BLaER1 (cell line): ENCODE results near the gene CD70.
"Not testable (repeated sequence)": the region's sequence is repeated elsewhere in the genome, so short reads cannot be mapped to it uniquely, and the experiment has no call there.

Experiments
- H3K27ac ChIP-seq: shearing (Covaris generic); formaldehyde crosslinking; 2 replicates; pipeline ENCODE4 v1.8.1; 2022
- H3K27me3 ChIP-seq: shearing (Covaris generic); formaldehyde crosslinking; 2 replicates; pipeline ENCODE4 v1.8.1; 2022
- H3K36me3 ChIP-seq: shearing (Covaris generic); formaldehyde crosslinking; 2 replicates; pipeline ENCODE4 v1.8.1; 2022
- H3K4me1 ChIP-seq: shearing (Covaris generic); formaldehyde crosslinking; 2 replicates; pipeline ENCODE4 v1.8.1; 2022
- H3K4me2 ChIP-seq: shearing (Covaris generic); formaldehyde crosslinking; 2 replicates; pipeline ENCODE4 v1.8.1; 2022
- H3K4me3 ChIP-seq: shearing (Covaris generic); formaldehyde crosslinking; 2 replicates; pipeline ENCODE4 v1.8.1; 2022
- H3K9ac ChIP-seq: shearing (Covaris generic); formaldehyde crosslinking; 2 replicates; pipeline ENCODE4 v1.8.1; 2022
- H3K9me3 ChIP-seq: shearing (Covaris generic); formaldehyde crosslinking; 2 replicates; pipeline ENCODE4 v1.8.1; 2022
- H4K20me1 ChIP-seq: shearing (Covaris generic); formaldehyde crosslinking; 2 replicates; pipeline ENCODE4 v1.8.1; 2022
- Cebpa-rat ChIP-seq: shearing (Covaris generic); IDR thresholded peaks from 2 replicates; pipeline ENCODE4 v1.8.1; 2022

Gene CD70

DNA sequence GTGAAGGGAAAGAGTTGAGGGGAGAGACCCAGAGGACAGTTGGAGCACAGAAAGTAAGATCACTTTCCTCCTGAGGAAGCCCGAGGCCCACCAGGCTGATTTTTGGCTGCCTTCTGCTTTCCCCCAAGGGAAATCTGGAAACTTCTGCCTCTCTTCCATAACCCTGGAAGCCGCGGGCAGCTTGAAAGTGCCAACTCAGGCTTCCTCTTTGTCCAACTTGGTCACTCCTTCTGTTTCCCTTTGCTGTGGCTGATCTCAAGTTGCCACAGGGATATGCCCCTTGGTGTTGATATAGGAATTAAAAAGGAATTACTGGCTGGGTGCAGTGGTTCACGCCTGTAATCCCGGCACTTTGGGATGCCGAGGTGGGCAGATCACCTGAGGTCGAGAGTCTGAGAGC, 5.7 kb upstream of the CD70 start:
- no peak overlapping the region for H3K27ac ChIP-seq
- no peaks in the 10 kb centered on the region for H4K20me1 ChIP-seq
- no peak overlapping the region for H3K4me2 ChIP-seq
- no peak overlapping the region for H3K9ac ChIP-seq
- peaks cover 36% of the 10 kb centered on the region for H3K4me1 ChIP-seq
- H3K27me3 ChIP-seq: peaks cover 6% of the 10 kb centered on the region
- peaks cover 25% of the 10 kb centered on the region for H3K9me3 ChIP-seq
- no peak for TF ChIP-seq Cebpa-rat
- peaks cover 22% of the 10 kb centered on the region for H3K36me3 ChIP-seq
- H3K4me3 ChIP-seq: no peak overlapping the region

GRCh38 chr19:6593651-6594416, 2.9 kb upstream of the CD70 start:
- H3K4me1 ChIP-seq: peaks cover 47% of the 10 kb centered on the region

DNA sequence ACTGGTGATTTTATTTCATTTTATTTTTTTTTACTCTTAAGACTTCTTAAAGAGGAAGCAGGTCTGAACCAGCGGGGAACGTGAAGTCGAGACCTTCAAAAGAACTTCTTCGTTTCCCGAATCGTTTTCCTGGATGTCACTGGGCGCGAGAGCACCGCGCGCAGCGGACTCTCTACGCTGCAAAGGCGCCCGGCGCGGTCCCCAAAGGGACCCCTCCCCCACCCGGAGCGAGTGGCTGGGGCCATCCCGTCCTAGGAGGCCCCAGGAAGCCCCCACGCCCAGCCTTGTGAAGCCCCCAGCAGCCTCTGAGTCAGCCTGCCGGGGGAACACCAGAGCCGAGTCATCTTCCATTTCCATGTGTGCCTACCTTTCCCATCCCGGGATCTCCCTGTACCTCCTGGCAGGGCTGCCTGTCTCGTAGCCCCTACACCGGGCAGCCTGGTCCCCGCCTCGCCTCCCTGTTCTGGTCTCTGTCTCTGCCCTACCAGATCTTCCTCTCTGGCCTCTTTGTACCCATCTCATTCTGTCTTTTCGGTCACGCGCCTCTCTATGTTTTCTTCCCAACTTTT, 608 bp downstream of the CD70 start:
- Histone ChIP-seq H3K9ac (peak overlapping the region; percentile 86), H3K4me3 (peak overlapping the region; percentile 77), H3K27me3 (peaks cover 63% of the 10 kb centered on the region), H3K9me3 (no peaks in the 10 kb centered on the region), H3K36me3 (peaks cover 13% of the 10 kb centered on the region), H4K20me1 (peaks cover 41% of the 10 kb centered on the region), H3K27ac (peak overlapping the region; percentile 85), H3K4me2 (peak overlapping the region; percentile 75), H3K4me1 (peaks cover 81% of the 10 kb centered on the region)
- no peak for TF ChIP-seq Cebpa-rat

More at GRCh38 chr19:6593651-6594416, 2.9 kb upstream of the CD70 start:
- H4K20me1 ChIP-seq: peaks cover 11% of the 10 kb centered on the region
- no peak for TF ChIP-seq Cebpa-rat
- no peak overlapping the region for H3K27ac ChIP-seq
- peaks cover 25% of the 10 kb centered on the region for H3K9me3 ChIP-seq
- no peak overlapping the region for H3K4me3 ChIP-seq
- peak overlapping the region; percentile 20; the same call in 1 of the 2 replicates for H3K4me2 ChIP-seq
- peaks cover 22% of the 10 kb centered on the region for H3K36me3 ChIP-seq
- H3K27me3 ChIP-seq: peaks cover 34% of the 10 kb centered on the region
- no peak overlapping the region for H3K9ac ChIP-seq

GRCh38 chr19:6589711-6590257, 1.2 kb downstream of the CD70 start:
- peaks cover 84% of the 10 kb centered on the region for H3K4me1 ChIP-seq
- peaks cover 63% of the 10 kb centered on the region for H3K27me3 ChIP-seq
- TF ChIP-seq Cebpa-rat: no peak
- H3K36me3 ChIP-seq: peaks cover 18% of the 10 kb centered on the region
- peak overlapping the region; percentile 77 for H3K4me3 ChIP-seq
- H3K4me2 ChIP-seq: peak overlapping the region; percentile 75
- H3K9ac ChIP-seq: peak overlapping the region; percentile 86
- H4K20me1 ChIP-seq: peaks cover 41% of the 10 kb centered on the region
- no peaks in the 10 kb centered on the region for H3K9me3 ChIP-seq
- H3K27ac ChIP-seq: peak overlapping the region; percentile 85

- H3K36me3 ChIP-seq: peaks cover 29% of the 10 kb centered on the region
- TF ChIP-seq Cebpa-rat: no peak
- peak overlapping the region; percentile 86 for H3K9ac ChIP-seq
- H4K20me1 ChIP-seq: peaks cover 41% of the 10 kb centered on the region
- peaks cover 63% of the 10 kb centered on the region for H3K27me3 ChIP-seq
- peak overlapping the region; percentile 85 for H3K27ac ChIP-seq
- peak overlapping the region; percentile 75 for H3K4me2 ChIP-seq
- H3K4me3 ChIP-seq: peak overlapping the region; percentile 77
- H3K9me3 ChIP-seq: no peaks in the 10 kb centered on the region
- H3K4me1 ChIP-seq: peaks cover 74% of the 10 kb centered on the region
Observed at GRCh38 chr19:6588508-6589345, 2.2 kb downstream of the CD70 start.

DNA sequence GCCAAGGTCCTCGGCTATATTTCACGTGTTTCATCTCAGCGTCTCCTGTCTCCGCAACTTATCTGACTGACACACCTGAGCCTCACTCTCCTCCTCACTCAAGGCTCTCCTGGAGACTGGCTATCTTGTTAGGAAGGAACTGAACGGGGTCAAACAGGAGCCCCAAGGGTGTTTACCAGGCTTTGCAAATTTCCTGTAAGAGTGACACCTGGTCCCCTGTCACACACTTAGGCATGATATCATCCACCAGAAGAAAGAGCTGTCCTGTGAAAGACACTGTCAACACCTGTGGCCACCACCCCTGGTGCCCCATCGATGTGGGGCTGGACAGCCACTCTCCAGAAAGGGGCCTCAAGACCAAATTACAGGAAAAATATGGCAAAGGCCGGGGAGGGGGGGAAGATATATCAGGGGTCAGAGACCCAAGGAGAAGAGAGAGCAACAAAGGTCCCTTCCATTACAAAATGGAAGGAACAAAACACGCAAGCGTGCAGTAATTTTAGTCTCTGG, 2.9 kb downstream of the CD70 start:
- TF ChIP-seq Cebpa-rat: no peak
- peaks cover 36% of the 10 kb centered on the region for H3K36me3 ChIP-seq
- peak overlapping the region; percentile 75 for H3K4me2 ChIP-seq
- H3K9ac ChIP-seq: peak overlapping the region; percentile 86
- peak overlapping the region; percentile 85 for H3K27ac ChIP-seq
- peaks cover 41% of the 10 kb centered on the region for H4K20me1 ChIP-seq
- H3K27me3 ChIP-seq: peaks cover 63% of the 10 kb centered on the region
- H3K4me1 ChIP-seq: peaks cover 69% of the 10 kb centered on the region
- H3K9me3 ChIP-seq: no peaks in the 10 kb centered on the region
- peak overlapping the region; percentile 77 for H3K4me3 ChIP-seq

GRCh38 chr19:6587093-6587820, 3.7 kb downstream of the CD70 start:
- Histone ChIP-seq H3K36me3 (peaks cover 41% of the 10 kb centered on the region), H3K4me1 (peaks cover 64% of the 10 kb centered on the region), H3K27ac (peak overlapping the region; percentile 85), H3K4me2 (peak overlapping the region; percentile 75), H3K27me3 (peaks cover 61% of the 10 kb centered on the region), H3K9ac (peak overlapping the region; percentile 86), H4K20me1 (peaks cover 41% of the 10 kb centered on the region), H3K4me3 (peak overlapping the region; percentile 77), H3K9me3 (no peaks in the 10 kb centered on the region)
- TF ChIP-seq Cebpa-rat: no peak

GRCh38 chr19:6586726-6587092, 4.2 kb downstream of the CD70 start:
- Histone ChIP-seq H3K9ac (peak overlapping the region; percentile 86), H3K4me2 (peak overlapping the region; percentile 75), H3K27me3 (peaks cover 57% of the 10 kb centered on the region), H3K4me1 (peaks cover 60% of the 10 kb centered on the region), H3K27ac (no peak overlapping the region), H4K20me1 (peaks cover 41% of the 10 kb centered on the region), H3K4me3 (peak overlapping the region; percentile 77), H3K36me3 (peaks cover 41% of the 10 kb centered on the region), H3K9me3 (no peaks in the 10 kb centered on the region)
- no peak for TF ChIP-seq Cebpa-rat

- peaks cover 41% of the 10 kb centered on the region for H4K20me1 ChIP-seq
- no peak overlapping the region for H3K9ac ChIP-seq
- no peak overlapping the region for H3K4me3 ChIP-seq
- no peak overlapping the region for H3K4me2 ChIP-seq
- no peaks in the 10 kb centered on the region for H3K9me3 ChIP-seq
- TF ChIP-seq Cebpa-rat: no peak
- H3K4me1 ChIP-seq: peaks cover 56% of the 10 kb centered on the region
- no peak overlapping the region for H3K27ac ChIP-seq
- H3K27me3 ChIP-seq: peaks cover 51% of the 10 kb centered on the region
- peaks cover 41% of the 10 kb centered on the region for H3K36me3 ChIP-seq
Observed at GRCh38 chr19:6586056-6586455, 4.9 kb downstream of the CD70 start.

- not testable (repeated sequence) for H3K9me3 ChIP-seq
Observed at GRCh38 chr19:6582515-6583484, 8.2 kb downstream of the CD70 start.

More at GRCh38 chr19:6582515-6583484, 8.2 kb downstream of the CD70 start:
- peaks cover 41% of the 10 kb centered on the region for H3K36me3 ChIP-seq
- not testable (repeated sequence) for H3K4me3 ChIP-seq, H3K9ac ChIP-seq, H3K27ac ChIP-seq, H3K4me2 ChIP-seq
- H4K20me1 ChIP-seq: peaks cover 20% of the 10 kb centered on the region
- peaks cover 59% of the 10 kb centered on the region for H3K4me1 ChIP-seq
- peaks cover 18% of the 10 kb centered on the region for H3K27me3 ChIP-seq
